ENCODE results near the gene TAGLN2. TPM values are rescaled to one million over a fixed set of nuclear protein-coding genes. Genes with fewer than 3 reads are reported as not detected.

Gene TAGLN2
- total and polyA plus RNA-seq, 9 of the 15 experiments (the other 6 are each of a cell fraction or from before 2014, with no cell fraction given) = 192 to 683 (median 455) TPM

GRCh38 chr1:159974350-159974965 lies 49.2 kb upstream of the TAGLN2 start (continued):
- TF ChIP-seq, protein P1, sequence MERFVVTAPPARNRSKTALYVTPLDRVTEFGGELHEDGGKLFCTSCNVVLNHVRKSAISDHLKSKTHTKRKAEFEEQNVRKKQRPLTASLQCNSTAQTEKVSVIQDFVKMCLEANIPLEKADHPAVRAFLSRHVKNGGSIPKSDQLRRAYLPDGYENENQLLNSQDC (CRISPR knock-in tag; IDR thresholded peaks at IDR 0.05) = no peak
- no peak for TF ChIP-seq BRD4 (IDR thresholded peaks at IDR 0.05)
- TF ChIP-seq ARHGAP35 (IDR thresholded peaks at IDR 0.05; ENCODE audit: partially characterized antibody) = no peak
- TF ChIP-seq POLR2AphosphoS2 (IDR thresholded peaks at IDR 0.05; ENCODE audit: low read length) = no peak
- no peak for TF ChIP-seq SOX6 (IDR thresholded peaks at IDR 0.05)

DNA sequence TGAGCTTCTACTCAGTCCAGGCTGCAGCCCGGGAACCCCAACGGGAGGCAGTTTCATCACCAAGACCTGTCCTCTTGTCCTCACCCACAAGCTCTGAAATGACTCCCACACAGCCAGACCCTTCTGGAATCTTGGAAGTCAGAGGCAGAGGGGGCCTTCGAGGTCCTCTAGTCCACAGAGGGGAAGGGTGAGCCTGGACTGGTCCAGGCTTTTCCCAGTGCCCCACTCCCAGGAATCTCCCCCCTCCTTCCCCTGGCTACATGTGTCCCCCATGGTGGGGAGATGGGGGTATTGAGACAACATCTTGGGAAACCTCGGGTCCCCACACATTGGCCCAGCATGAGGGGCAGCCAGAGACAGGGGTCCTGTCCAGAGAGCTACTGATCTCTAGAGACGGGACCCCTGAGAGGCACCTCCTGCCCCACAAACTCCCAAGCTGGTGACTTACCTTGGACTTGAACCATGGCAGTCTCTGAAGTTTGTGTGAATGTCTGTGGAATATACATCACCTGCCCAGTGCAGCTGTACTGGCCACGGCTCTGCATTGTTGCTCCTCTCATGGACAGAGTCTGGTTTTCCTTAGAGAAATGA lies 48.1 kb upstream of the TAGLN2 start:
- ATAC-seq (no peak), FAIRE-seq (no peak), DNase-seq (ENCODE audit: extremely low read depth in 1 of 4, low spot score in 3 of 4) (no peak)
- 0% methylated on average over 6 of the region's 6 CpGs for WGBS (ENCODE audit: insufficient coverage, low coverage, missing lambda C conversion rate)
- Histone ChIP-seq H3K9me1 (ENCODE audit: control insufficient read depth, insufficient read depth, low read length) (no peaks in the 10 kb centered on the region), H3K79me2 (ENCODE audit: control insufficient read depth, insufficient read depth, low read length) (no peaks in the 10 kb centered on the region), H4K20me1 (replicated peaks; ENCODE audit: control insufficient read depth, insufficient read depth, low read length) (peaks cover 5% of the 10 kb centered on the region; the same call in 1 of the 2 replicates), H3K4me1 (replicated peaks in 1 of 2; ENCODE audit: control insufficient read depth in 2 of 2, insufficient read depth in 2 of 2, low read length in 2 of 2) (no peaks in the 10 kb centered on the region), H3K27me3 (ENCODE audit: control insufficient read depth in 2 of 2, insufficient read depth in 2 of 2, low read length in 2 of 2) (peaks cover 7 to 47% of the 10 kb centered on the region in 2 experiments; a peak in 4 of 5 replicates), H3K9ac (ENCODE audit: insufficient read depth in 1 of 2, low read depth in 2 of 2, low read length in 2 of 2) (no peak overlapping the region), H3K36me3 (ENCODE audit: control insufficient read depth, insufficient read depth, low read length) (no peaks in the 10 kb centered on the region), H3K9me3 (replicated peaks; ENCODE audit: control insufficient read depth, insufficient read depth, low read depth, low read length) (no peaks in the 10 kb centered on the region), H3K4me3 (no peak overlapping the region), H2AFZ (ENCODE audit: low read depth, low read length) (no peak overlapping the region), H3K27ac (ENCODE audit: extremely low read depth, low read depth, low read length) (no peak overlapping the region), H3K4me2 (ENCODE audit: insufficient read depth, low read length) (no peak overlapping the region)
- in situ Hi-C loops (cut with MboI) = no loop called here
- ChIA-PET CTCF (ENCODE audit: low intra/inter-chr PET ratio) (no interaction called here), POLR2A (interaction anchor here (0.8 kb wide), 1 partner anchor 8 kb away, joined by 3 read pairs; no protein-coding TSS in a partner anchor)
- intact Hi-C loops (cut with micrococcal nuclease) = no loop called here
- BruUV-seq (replicated peaks) = no TSS peak
- TF ChIP-seq TOE1 (IDR thresholded peaks at IDR 0.05; ENCODE audit: borderline replicate concordance) = no peak
- no peak for TF ChIP-seq TOE1 (CRISPR knock-in tag; IDR thresholded peaks at IDR 0.05; ENCODE audit: borderline replicate concordance, low read depth)
- no peak for TF ChIP-seq RAD21 (CRISPR knock-in tag; conservative IDR thresholded peaks at IDR 0.05 in 1 of 2, IDR thresholded peaks at IDR 0.05 in 1 of 2)
- TF ChIP-seq SLC30A9 (CRISPR knock-in tag; IDR thresholded peaks at IDR 0.05) = no peak
- TF ChIP-seq, protein P2, sequence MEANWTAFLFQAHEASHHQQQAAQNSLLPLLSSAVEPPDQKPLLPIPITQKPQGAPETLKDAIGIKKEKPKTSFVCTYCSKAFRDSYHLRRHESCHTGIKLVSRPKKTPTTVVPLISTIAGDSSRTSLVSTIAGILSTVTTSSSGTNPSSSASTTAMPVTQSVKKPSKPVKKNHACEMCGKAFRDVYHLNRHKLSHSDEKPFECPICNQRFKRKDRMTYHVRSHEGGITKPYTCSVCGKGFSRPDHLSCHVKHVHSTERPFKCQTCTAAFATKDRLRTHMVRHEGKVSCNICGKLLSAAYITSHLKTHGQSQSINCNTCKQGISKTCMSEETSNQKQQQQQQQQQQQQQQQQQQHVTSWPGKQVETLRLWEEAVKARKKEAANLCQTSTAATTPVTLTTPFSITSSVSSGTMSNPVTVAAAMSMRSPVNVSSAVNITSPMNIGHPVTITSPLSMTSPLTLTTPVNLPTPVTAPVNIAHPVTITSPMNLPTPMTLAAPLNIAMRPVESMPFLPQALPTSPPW (CRISPR knock-in tag; IDR thresholded peaks at IDR 0.05) = no peak
- TF ChIP-seq GATAD2B (IDR thresholded peaks at IDR 0.05; ENCODE audit: borderline replicate concordance) = no peak
- no peak for TF ChIP-seq ZNF408 (CRISPR knock-in tag; IDR thresholded peaks at IDR 0.05; ENCODE audit: low read depth)
- TF ChIP-seq ZNF592 (IDR thresholded peaks at IDR 0.05) = no peak
- no peak for TF ChIP-seq LARP7 (IDR thresholded peaks at IDR 0.05)
- TF ChIP-seq SMAD3 (CRISPR knock-in tag; conservative IDR thresholded peaks at IDR 0.05) = no peak
